ENCODE measurements around the gene PAPPA.

DNA sequence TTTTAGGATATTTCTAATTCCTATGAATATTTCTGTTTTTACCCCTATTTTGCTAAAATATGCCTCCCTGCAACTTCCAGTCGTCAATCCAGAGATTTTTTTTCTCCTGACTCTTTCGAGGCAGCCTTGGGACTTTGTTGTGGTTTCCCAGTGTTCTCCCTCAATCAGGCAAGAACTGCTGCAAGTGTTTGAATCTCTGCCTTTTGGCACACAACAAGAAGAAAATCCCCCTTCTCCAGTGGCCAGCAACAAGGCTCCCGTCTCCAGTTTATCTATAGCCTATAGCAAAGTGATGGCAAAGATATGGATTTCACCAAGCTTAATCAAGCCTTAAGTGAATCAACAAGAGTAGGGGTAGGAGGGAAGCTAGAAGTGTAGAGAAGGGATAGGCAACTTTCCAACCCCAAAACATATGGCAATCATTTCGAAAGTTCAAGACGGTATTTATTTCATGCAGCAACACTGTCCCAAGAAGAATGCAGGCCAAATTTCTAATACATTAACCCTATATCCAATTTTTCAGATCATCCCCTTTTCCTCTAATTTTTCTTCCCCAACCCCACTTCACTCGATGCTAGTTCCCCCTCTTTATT is 37.7 kb upstream of the PAPPA start:
- TF ChIP-seq SRF (IDR thresholded peaks at IDR 0.05; ENCODE audit: low read depth, low read length) (no peak), CREB1 (IDR thresholded peaks at IDR 0.05) (no peak), RAD21 (IDR thresholded peaks at IDR 0.05 in 1 of 2, conservative IDR thresholded peaks at IDR 0.05 in 1 of 2; ENCODE audit: low read depth in 2 of 2, low read length in 2 of 2) (no peak), RXRA (IDR thresholded peaks at IDR 0.05; ENCODE audit: insufficient read depth, low read depth, low read length) (no peak), EP300 (IDR thresholded peaks at IDR 0.05; ENCODE audit: borderline replicate concordance in 1 of 2, low read depth in 2 of 2, low read length in 2 of 2) (no peak), JUN (IDR thresholded peaks at IDR 0.05; ENCODE audit: low read depth, low read length) (no peak), ASH2L (IDR thresholded peaks at IDR 0.05; ENCODE audit: low read length) (no peak), GABPA (IDR thresholded peaks at IDR 0.05; ENCODE audit: borderline replicate concordance, insufficient read depth, low read length) (no peak), POLR2AphosphoS5 (IDR thresholded peaks at IDR 0.05; ENCODE audit: low read depth, low read length) (no peak)
- TF ChIP-seq, protein P1, sequence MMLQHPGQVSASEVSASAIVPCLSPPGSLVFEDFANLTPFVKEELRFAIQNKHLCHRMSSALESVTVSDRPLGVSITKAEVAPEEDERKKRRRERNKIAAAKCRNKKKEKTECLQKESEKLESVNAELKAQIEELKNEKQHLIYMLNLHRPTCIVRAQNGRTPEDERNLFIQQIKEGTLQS (IDR thresholded peaks at IDR 0.05; ENCODE audit: insufficient read depth, low read depth, low read length), result no peak
- TF ChIP-seq, protein P2, sequence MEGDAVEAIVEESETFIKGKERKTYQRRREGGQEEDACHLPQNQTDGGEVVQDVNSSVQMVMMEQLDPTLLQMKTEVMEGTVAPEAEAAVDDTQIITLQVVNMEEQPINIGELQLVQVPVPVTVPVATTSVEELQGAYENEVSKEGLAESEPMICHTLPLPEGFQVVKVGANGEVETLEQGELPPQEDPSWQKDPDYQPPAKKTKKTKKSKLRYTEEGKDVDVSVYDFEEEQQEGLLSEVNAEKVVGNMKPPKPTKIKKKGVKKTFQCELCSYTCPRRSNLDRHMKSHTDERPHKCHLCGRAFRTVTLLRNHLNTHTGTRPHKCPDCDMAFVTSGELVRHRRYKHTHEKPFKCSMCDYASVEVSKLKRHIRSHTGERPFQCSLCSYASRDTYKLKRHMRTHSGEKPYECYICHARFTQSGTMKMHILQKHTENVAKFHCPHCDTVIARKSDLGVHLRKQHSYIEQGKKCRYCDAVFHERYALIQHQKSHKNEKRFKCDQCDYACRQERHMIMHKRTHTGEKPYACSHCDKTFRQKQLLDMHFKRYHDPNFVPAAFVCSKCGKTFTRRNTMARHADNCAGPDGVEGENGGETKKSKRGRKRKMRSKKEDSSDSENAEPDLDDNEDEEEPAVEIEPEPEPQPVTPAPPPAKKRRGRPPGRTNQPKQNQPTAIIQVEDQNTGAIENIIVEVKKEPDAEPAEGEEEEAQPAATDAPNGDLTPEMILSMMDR (IDR thresholded peaks at IDR 0.05; ENCODE audit: control extremely low read depth in 1 of 3, insufficient read depth in 1 of 3, low read depth in 1 of 3, low read length in 3 of 3), result no peak
- TF ChIP-seq, protein P3, sequence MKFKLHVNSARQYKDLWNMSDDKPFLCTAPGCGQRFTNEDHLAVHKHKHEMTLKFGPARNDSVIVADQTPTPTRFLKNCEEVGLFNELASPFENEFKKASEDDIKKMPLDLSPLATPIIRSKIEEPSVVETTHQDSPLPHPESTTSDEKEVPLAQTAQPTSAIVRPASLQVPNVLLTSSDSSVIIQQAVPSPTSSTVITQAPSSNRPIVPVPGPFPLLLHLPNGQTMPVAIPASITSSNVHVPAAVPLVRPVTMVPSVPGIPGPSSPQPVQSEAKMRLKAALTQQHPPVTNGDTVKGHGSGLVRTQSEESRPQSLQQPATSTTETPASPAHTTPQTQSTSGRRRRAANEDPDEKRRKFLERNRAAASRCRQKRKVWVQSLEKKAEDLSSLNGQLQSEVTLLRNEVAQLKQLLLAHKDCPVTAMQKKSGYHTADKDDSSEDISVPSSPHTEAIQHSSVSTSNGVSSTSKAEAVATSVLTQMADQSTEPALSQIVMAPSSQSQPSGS (IDR thresholded peaks at IDR 0.05; ENCODE audit: low read length), result no peak
- TF ChIP-seq, protein P4, sequence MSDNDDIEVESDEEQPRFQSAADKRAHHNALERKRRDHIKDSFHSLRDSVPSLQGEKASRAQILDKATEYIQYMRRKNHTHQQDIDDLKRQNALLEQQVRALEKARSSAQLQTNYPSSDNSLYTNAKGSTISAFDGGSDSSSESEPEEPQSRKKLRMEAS (IDR thresholded peaks at IDR 0.05), result no peak

Data from H1 (cell line).